ENCODE data around the gene FAT1.

The FAT1 gene

GRCh38 chr4:186651624-186652023 lies 72.0 kb downstream of the FAT1 start:
- DNase-seq (ENCODE audit: low spot score) = no peak

- DNase-seq (ENCODE audit: low spot score) = no peak
These were observed 72.5 kb downstream of the FAT1 start for GRCh38 chr4:186651181-186651603.

- no peak for DNase-seq (ENCODE audit: low spot score)
These were observed 73.1 kb downstream of the FAT1 start for GRCh38 chr4:186650401-186651180.

- DNase-seq (ENCODE audit: low spot score) = no peak
These were observed 75.8 kb downstream of the FAT1 start for GRCh38 chr4:186647821-186648220.

GRCh38 chr4:186644737-186645261 lies 78.9 kb downstream of the FAT1 start:
- no peak for DNase-seq (ENCODE audit: low spot score)

GRCh38 chr4:186644311-186644638 lies 79.4 kb downstream of the FAT1 start:
- DNase-seq (ENCODE audit: low spot score) = no peak

GRCh38 chr4:186643501-186644310 lies 80.0 kb downstream of the FAT1 start:
- no peak for DNase-seq (ENCODE audit: low spot score)

- no peak for DNase-seq (ENCODE audit: low spot score)
These were observed 80.7 kb downstream of the FAT1 start for GRCh38 chr4:186642998-186643397.

- no peak for DNase-seq (ENCODE audit: low spot score)
These were observed 81.1 kb downstream of the FAT1 start for GRCh38 chr4:186642530-186642929.

GRCh38 chr4:186634591-186635128 lies 89.0 kb downstream of the FAT1 start:
- no peak for DNase-seq (ENCODE audit: low spot score)

- DNase-seq (ENCODE audit: low spot score) = no peak
These were observed 89.8 kb downstream of the FAT1 start for GRCh38 chr4:186633844-186634243.

GRCh38 chr4:186630128-186630527 lies 93.5 kb downstream of the FAT1 start:
- DNase-seq (ENCODE audit: low spot score) = no peak

GRCh38 chr4:186628058-186628711 lies 95.5 kb downstream of the FAT1 start:
- DNase-seq (ENCODE audit: low spot score) = no peak

- DNase-seq (ENCODE audit: low spot score) = no peak
These were observed 96.3 kb downstream of the FAT1 start for GRCh38 chr4:186627226-186627865.

GRCh38 chr4:186624951-186625350 lies 98.7 kb downstream of the FAT1 start:
- DNase-seq (ENCODE audit: low spot score) = no peak

GRCh38 chr4:186623546-186623945 lies 100.1 kb downstream of the FAT1 start:
- no peak for DNase-seq (ENCODE audit: low spot score)

- DNase-seq (ENCODE audit: low spot score) = no peak
These were observed 100.7 kb downstream of the FAT1 start for GRCh38 chr4:186622788-186623464.

- no peak for DNase-seq (ENCODE audit: low spot score)
These were observed 101.6 kb downstream of the FAT1 start for GRCh38 chr4:186621959-186622553.

GRCh38 chr4:186619088-186619487 lies 104.6 kb downstream of the FAT1 start:
- no peak for DNase-seq (ENCODE audit: low spot score)

- no peak for DNase-seq (ENCODE audit: low spot score)
These were observed 105.7 kb downstream of the FAT1 start for GRCh38 chr4:186617921-186618320.

GRCh38 chr4:186607490-186607889 lies 116.2 kb downstream of the FAT1 start:
- DNase-seq (ENCODE audit: low spot score) = no peak
